ENCODE data around the gene TMEM132D.

The TMEM132D gene

DNA sequence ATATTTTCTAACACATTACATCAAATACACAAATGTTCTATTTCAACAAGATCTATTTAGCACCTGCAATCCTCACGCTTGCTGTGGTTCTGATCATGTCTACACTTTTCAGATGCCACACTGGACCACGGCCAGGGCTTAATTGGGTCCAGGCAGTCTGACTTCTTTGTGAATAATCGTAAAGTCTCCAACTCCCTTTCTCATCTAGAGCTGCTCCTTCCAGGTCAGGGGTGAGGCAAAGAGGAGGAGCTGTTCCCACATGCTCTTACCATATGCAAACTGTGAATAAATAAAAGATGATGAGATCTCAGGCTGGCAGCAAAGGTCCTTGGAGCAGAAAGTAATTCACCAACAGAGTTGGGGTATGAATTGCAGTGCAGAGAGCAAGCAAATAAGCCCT lies 733.9 kb downstream of the TMEM132D start:
- ATAC-seq (no peak), DNase-seq (no peak)

DNA sequence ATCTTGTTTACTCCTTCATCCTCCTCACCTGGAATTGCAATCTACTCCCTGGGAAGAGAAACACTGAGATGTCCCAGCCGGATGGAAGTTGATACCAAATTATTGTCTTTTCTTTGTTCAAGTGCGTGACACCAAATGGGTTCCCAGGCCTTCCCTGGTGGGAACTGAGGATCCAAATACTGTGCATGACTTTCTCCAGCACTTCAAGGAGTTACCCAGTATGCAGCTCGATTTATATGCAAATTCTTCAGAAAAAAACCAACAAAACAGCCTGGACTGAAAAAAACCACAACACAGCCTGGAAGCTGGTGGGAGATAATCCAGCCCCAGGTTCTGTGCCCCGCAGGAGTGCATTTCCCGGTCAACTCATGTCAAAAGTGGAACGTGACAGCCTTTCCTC lies 740.0 kb downstream of the TMEM132D start:
- no peak for DNase-seq
- no peak for ATAC-seq

DNA sequence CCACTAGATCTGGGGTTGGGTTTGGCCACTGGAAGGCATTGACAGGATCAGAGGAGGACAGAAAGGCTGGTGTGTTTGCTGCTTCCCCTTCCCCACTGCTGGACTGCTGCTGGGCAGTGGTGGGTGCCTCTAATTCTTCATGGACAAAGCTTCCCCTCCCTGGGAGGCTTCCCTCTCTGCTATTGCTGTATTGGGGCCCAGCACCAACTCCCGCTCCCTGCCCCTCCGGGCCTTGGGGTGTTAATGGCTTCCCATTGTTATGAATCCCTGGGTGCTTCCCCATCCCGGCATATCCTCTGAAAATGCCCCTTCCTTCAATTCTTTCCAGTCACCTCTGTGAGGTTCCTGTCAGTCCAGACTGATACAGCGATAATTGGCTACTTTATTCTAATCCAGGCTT lies 740.4 kb downstream of the TMEM132D start:
- DNase-seq, result no peak
- no peak for ATAC-seq

DNA sequence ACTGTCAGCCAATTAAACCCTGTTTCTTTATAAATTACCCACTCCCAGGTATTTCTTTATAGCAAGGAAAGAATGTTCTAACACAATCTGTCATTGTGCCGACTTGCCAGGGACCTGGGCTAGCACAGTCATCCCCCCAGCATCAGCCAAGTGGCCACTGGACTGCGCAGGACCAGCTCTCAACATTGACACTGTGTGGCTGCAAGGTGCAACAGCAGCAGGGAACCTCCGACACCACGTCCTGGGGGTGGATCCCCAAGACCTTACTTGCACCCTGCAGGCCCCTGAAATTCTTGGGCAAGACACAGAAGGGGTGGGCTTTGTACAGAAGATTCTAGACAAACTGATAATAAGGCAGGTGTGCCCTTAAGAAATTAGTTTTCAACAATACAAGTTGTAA lies 741.0 kb downstream of the TMEM132D start:
- ATAC-seq (no peak), DNase-seq (no peak)

- DNase-seq (no peak), ATAC-seq (no peak)
Measured at GRCh38 chr12:129161511-129161910, 742.3 kb downstream of the TMEM132D start.

DNA sequence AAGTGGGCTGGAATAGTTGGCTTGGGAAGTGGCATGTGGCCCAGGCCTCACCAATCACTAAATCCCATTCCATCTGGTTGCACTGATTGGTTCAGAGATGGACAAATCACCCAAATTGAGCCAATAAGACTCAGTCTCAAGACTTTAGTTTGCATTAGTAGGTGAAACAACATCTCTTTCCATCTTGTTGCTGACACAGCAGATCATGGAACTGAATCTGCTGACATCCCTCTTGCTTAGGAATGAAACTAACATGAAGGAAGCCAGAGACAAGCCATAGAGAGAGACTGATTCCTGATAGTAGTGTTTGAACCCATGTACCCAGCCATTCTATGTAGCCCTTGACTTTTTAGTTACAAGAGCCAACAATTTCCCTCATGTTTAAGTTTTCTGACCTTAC lies 743.5 kb downstream of the TMEM132D start:
- DNase-seq (no peak), ATAC-seq (no peak)

GRCh38 chr12:129152351-129153104 lies 751.3 kb downstream of the TMEM132D start:
- DNase-seq (no peak), ATAC-seq (no peak)

- DNase-seq (no peak), ATAC-seq (no peak)
Measured at GRCh38 chr12:129150721-129151120, 753.1 kb downstream of the TMEM132D start.

DNA sequence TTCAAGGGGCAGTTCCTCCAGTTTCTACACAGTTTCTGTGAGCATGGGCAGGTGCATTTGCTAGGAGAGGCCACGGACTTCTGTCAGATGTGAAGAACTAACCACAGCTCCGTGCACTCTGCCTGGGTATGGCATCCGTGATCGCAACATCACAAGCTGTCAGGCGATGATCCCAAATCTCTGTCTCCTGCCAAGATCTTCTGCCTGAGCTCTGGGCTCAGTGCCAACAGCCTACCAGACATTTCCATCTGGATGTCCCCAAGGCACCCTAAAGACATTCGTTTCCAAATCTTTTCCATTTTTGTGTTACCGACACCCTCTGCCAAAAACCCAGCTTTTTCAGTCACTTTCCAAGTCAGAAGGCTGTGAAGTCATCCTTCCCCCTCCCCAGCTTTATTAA lies 758.4 kb downstream of the TMEM132D start:
- no peak for ATAC-seq
- DNase-seq, result no peak

- DNase-seq (no peak), ATAC-seq (no peak)
Measured at GRCh38 chr12:129138776-129139175, 765.0 kb downstream of the TMEM132D start.

GRCh38 chr12:129136694-129137325 lies 767.0 kb downstream of the TMEM132D start:
- ATAC-seq (no peak), DNase-seq (no peak)

GRCh38 chr12:129127771-129128170 lies 776.1 kb downstream of the TMEM132D start:
- DNase-seq (no peak), ATAC-seq (no peak)

DNA sequence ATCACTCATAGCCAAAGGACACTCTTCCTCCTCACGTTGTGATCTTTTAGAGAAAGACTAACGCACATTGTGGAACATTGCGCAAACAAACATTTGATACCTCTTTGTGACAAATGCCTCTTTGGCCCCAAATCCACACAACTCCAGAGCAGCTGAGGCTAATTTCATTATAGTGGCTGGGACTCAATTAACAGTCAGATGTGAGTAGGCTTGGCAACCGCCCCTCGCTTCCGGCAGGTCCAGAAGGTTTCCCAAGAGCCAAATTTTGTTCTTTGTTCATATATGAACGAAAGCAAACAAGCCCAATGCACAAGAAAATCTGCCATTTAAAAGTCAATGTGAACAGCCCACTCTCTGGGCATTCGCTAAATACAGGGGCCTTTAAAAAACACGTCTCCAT lies 776.6 kb downstream of the TMEM132D start:
- no peak for DNase-seq
- no peak for ATAC-seq

DNA sequence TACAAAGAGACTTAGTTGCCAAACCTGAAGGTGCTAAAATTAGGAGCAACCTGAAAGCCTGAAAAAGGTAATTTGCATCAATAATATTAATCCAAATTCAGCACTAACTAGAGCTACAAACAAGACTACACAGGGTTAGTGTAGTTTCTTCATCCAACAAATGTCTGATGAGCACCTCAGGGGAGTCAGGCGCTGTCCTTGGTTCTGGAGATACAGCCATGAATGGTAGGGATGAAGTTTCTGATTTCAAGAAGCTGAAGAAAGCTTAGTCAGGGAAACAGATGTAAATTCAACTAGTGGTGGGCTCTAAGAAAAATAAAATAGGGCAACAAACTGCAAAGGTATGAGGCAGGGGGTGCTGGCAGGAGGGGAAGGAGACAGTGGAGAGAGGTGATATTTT lies 784.3 kb downstream of the TMEM132D start:
- DNase-seq (no peak), ATAC-seq (no peak)

DNA sequence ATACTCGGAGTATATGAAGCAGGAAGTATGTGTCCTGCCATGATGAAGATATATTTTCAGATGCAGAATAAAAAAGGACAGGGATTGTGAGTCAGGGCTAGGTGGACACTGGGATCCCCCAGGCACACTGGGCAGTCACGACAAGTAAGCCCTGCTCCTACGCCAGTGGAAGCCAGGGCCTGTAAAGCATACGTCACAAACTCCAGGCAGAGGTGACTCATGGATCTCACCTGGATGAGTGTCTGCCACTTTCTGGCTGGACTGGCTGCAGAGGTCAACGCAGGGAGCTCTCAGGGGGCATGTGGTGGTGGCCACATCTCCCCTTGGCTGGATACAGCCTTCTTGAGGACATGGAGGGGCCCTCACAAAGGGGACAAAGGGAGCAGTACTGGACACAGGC lies 788.3 kb downstream of the TMEM132D start:
- ATAC-seq, result no peak
- no peak for DNase-seq

DNA sequence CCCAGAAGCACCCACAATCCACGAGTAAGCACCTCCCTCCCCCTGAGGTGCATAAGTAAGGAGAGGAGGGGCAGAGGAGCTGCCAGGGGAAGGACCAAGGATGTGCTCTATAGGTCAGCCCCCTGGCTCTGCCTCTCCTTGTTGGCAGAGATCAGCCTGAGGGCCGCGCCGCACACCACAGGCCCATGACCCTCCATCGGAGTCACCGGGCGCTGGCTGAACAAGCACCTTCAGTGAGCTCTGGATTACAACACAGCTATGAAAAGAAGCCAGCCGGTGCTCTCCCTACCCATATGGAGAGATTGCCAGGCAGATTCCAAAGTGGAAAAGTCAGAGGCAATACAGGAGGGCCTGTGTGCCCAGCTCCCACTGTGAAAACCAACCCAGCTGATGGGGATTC lies 793.2 kb downstream of the TMEM132D start:
- no peak for DNase-seq
- ATAC-seq, result no peak

DNA sequence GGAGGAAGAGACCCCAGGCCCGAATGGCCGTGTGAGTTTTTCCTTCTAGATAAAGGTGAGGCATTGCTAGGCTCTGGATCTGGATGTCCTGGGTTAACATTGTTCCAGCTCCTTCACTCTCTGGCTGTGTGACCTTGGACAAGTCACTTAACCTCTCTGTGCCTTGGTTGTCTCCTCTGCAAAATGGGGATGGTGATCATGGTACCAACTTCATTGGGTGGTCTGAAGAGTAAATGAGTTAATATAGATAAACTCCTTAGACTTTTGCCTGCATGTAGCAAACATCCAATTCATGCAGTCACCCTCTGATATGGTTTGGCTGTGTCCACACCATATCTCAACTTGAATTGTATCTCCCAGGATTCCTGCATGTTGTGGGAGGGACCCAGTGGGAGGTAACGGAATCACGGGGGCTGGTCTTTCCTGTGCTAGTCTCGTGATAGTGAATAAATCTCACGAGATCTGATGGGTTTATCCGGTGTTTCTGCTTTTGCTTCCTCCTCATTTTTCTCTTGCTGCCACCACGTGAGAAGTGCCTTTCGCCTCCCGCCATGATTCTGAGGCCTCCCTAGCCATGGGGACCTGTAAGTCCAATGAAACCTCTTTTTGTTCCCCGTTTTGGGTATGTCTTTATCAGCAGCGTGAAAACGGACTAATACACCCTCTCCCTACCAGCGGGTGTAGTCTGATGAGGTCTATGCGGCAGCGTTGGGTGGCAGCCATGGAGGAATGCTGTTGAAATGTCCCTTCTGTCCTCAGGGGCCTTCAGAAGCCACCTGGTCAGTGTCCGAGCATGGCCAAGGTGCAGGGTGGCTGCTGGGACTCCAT lies 794.4 kb downstream of the TMEM132D start:
- DNase-seq, result no peak
- no peak for ATAC-seq

DNA sequence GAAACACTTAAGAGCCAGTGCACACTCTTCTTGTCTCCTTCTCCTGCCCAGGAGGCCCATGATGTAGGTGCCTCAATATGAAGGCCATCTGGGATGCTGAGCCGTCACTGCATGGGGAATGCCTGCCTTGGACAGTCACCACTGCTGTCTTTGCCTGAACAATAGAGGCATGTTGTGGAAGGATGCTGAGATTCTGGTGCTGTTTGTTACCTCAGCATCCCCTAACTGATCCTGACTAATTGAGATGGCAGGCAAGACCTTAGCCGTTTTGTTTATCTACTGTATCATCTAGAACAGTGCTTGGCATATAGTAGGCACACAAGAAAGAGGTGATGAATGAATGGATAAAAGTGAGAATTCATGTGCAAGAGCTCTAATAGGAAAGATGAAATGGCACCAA lies 797.1 kb downstream of the TMEM132D start:
- ATAC-seq (no peak), DNase-seq (no peak)

DNA sequence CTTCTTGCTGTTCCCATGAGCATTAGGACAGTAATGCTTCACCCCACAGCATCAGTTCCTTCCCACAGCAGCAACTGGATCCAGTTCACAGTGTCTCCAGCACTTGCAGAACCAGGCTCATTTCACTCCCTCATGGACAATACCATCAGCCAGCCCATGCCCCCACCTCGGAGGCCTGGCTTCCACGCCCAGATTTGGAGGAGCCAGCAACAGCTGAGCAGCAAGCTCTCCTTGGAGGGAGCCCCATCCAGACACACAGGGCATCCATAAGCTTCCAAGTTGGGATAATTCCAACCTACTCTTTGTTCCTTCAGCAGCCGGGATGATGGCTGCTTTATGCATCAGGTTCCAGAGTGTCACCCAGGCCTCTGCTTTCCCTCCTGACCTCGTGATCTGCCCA lies 800.6 kb downstream of the TMEM132D start:
- ATAC-seq, result no peak
- no peak for DNase-seq

DNA sequence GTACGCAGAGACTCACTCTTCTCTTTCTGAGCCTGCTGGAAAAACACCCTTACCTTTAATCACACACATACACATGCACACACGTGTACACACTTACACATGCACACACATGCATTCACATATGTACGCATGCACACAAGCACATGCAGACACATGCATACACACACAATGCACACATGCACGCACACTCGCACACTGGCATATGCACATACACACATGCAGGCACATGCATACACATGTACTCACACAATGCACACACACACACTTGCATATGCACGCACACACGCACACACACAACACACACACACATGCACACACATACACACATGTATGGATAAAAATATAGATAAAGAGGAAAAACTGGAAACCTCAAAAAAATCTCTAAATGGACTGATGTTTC lies 801.6 kb downstream of the TMEM132D start:
- ATAC-seq, result no peak

GRCh38 chr12:129101816-129102215 lies 802.0 kb downstream of the TMEM132D start:
- DNase-seq (no peak), ATAC-seq (no peak)

More for the DNA sequence above, 801.6 kb downstream of the TMEM132D start:
- no peak for DNase-seq

DNA sequence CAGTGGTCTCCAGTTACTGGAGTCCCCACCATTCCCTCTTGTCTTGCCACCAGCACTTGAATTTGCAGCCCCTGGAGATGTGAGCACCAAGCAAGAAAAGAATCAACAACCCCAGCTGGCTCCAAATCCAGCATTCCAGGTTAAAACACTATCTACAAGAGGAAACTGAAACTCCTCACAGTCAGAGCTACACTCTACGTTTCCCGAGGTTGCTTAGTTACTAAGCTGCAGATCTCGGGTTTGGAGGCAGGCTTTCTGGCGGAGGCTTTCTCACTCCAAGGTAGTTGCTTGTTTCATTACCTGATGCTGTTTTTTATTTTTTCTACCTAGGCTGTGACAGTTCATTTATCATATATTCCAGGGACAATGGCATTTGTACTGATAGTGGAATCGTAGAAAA lies 802.4 kb downstream of the TMEM132D start:
- ATAC-seq (no peak), DNase-seq (no peak)

- ATAC-seq, result no peak
- DNase-seq, result no peak
Measured at GRCh38 chr12:129097451-129097850, 806.4 kb downstream of the TMEM132D start.
